ENCODE results near the gene DMGDH. TPM values are rescaled to one million over a fixed set of nuclear protein-coding genes. Genes with fewer than 3 reads are reported as not detected.
A peak's percentile ranks its signal among the peaks of the same experiment; 100 is the strongest.

DMGDH gene
- total and polyA plus RNA-seq, 4 donors, result 0.24 to 2.6 (median 1.1) TPM

DNA sequence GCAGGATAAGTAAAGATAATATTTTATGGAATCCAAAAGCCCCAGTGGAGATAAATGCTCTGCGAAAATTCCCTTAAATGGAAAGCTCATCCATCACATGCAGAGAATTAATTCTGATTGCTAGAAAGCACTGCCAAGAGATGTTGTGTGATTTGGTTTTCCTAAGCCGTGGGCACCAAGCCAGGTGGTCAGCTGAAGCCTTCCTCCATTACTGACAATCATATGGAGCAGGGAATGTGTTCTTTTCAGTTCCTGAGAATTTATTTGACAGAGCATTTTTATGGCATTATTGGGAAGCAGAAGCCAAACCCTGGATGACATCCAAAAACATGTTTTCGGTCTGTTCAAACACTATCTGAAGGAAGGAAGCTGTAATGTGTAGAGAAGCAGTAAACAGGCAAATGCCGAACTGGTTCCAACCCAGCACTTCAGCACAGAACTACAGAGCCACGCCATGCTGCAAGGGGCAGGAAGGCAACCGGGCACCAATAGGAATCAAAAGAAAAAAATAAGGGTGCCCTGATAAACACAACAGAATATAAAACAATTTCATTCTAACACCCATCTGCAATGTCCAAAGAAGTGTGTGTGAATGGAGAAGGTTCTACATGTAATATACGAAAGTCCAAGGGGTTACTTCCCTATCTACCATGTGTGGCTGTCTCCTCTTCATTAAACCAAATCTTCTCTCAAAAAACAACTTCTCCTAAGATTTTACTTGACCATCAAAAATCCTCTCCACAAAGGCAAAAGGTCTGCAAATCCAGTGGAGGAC lies 96.6 kb downstream of the DMGDH start:
- no peak for TF ChIP-seq CTCF (IDR thresholded peaks at IDR 0.05; ENCODE audit: control extremely low read depth, extremely low read depth)
- H3K27me3 ChIP-seq (ENCODE audit: control insufficient read depth in 3 of 3, insufficient read depth in 3 of 3, low read length in 2 of 3), result no peaks in the 10 kb centered on the region
- no peak for ATAC-seq (ENCODE audit: insufficient read depth, low FRiP score)
- no peaks in the 10 kb centered on the region for H3K36me3 ChIP-seq (ENCODE audit: control insufficient read depth in 4 of 4, insufficient read depth in 4 of 4, low read length in 4 of 4)
- no peak overlapping the region for H3K4me3 ChIP-seq
- H3K4me1 ChIP-seq (ENCODE audit: control insufficient read depth in 5 of 5, insufficient read depth in 5 of 5, low read length in 5 of 5), result peaks cover 6 to 37% (median 22%) of the 10 kb centered on the region in 5 donors
- peak; percentile 76 to 96 (median 93) for DNase-seq
- H3K27ac ChIP-seq (ENCODE audit: low read depth in 1 of 2, low read length in 1 of 2), result peak overlapping the region in 1 of 2 donors; percentile 32
- H3K9me3 ChIP-seq (ENCODE audit: control insufficient read depth in 4 of 4, insufficient read depth in 3 of 4, low read length in 3 of 4), result no peaks in the 10 kb centered on the region
- H3K9ac ChIP-seq (ENCODE audit: insufficient read depth in 1 of 2, low read length in 2 of 2), result no peak overlapping the region
- 22 to 25% methylated on average over 7 of the region's 7 CpGs for WGBS, 2 donors

GRCh38 chr5:78971998-78972397 lies 97.5 kb downstream of the DMGDH start:
- WGBS, 2 donors, result 48 to 73% methylated on average over 2 of the region's 2 CpGs
- no peaks in the 10 kb centered on the region for H3K27me3 ChIP-seq (ENCODE audit: control insufficient read depth in 3 of 3, insufficient read depth in 3 of 3, low read length in 2 of 3)
- no peak overlapping the region for H3K9ac ChIP-seq (ENCODE audit: insufficient read depth in 1 of 2, low read length in 2 of 2)
- H3K4me1 ChIP-seq (ENCODE audit: control insufficient read depth in 5 of 5, insufficient read depth in 5 of 5, low read length in 5 of 5), result peaks cover 6 to 37% (median 22%) of the 10 kb centered on the region in 5 donors
- H3K27ac ChIP-seq (ENCODE audit: low read depth in 1 of 2, low read length in 1 of 2), result no peak overlapping the region
- ATAC-seq (ENCODE audit: insufficient read depth, low FRiP score) (no peak), DNase-seq (no peak)
- H3K9me3 ChIP-seq (ENCODE audit: control insufficient read depth in 4 of 4, insufficient read depth in 3 of 4, low read length in 3 of 4), result no peaks in the 10 kb centered on the region
- no peak overlapping the region for H3K4me3 ChIP-seq
- no peak for TF ChIP-seq CTCF (IDR thresholded peaks at IDR 0.05; ENCODE audit: control extremely low read depth, extremely low read depth)
- no peaks in the 10 kb centered on the region for H3K36me3 ChIP-seq (ENCODE audit: control insufficient read depth in 4 of 4, insufficient read depth in 4 of 4, low read length in 4 of 4)

- H3K4me3 ChIP-seq, result no peak overlapping the region
- 96 to 98% methylated on average over 5 of the region's 5 CpGs for WGBS, 2 donors
- peaks cover 0 to 6% (median 1%) of the 10 kb centered on the region in 4 donors for H3K36me3 ChIP-seq (ENCODE audit: control insufficient read depth in 4 of 4, insufficient read depth in 4 of 4, low read length in 4 of 4)
- no peaks in the 10 kb centered on the region for H3K27me3 ChIP-seq (ENCODE audit: control insufficient read depth in 3 of 3, insufficient read depth in 3 of 3, low read length in 2 of 3)
- ATAC-seq (ENCODE audit: insufficient read depth, low FRiP score) (no peak), DNase-seq (no peak)
- peaks cover under 1 to 21% (median 14%) of the 10 kb centered on the region in 5 donors for H3K4me1 ChIP-seq (ENCODE audit: control insufficient read depth in 5 of 5, insufficient read depth in 5 of 5, low read length in 5 of 5)
- H3K9me3 ChIP-seq (ENCODE audit: control insufficient read depth in 4 of 4, insufficient read depth in 3 of 4, low read length in 3 of 4), result no peaks in the 10 kb centered on the region
- H3K9ac ChIP-seq (ENCODE audit: insufficient read depth in 1 of 2, low read length in 2 of 2), result no peak overlapping the region
- no peak overlapping the region for H3K27ac ChIP-seq (ENCODE audit: low read depth in 1 of 2, low read length in 1 of 2)
- no peak for TF ChIP-seq CTCF (IDR thresholded peaks at IDR 0.05; ENCODE audit: control extremely low read depth, extremely low read depth)
Measured at GRCh38 chr5:78968781-78969180, 100.7 kb downstream of the DMGDH start.

Data from lung (tissue), 12 donors.